SK-MEL-5 (cell line): Measurements from ENCODE around the gene SLC22A23. TPM values are rescaled to one million over a fixed set of nuclear protein-coding genes. Genes with fewer than 3 reads are reported as not detected.
"Not testable (repeated sequence)": the region's sequence is repeated elsewhere in the genome, so short reads cannot be mapped to it uniquely, and the experiment has no call there.

Experiments
- DNase-seq: peaks from one replicate; pipeline ENCODE4 v3.0.0-alpha.2; 2016; ENCODE audit warnings: low read depth, low spot score
- in situ Hi-C: cut with HindIII; loops from 2 replicates; pipeline ENCODE4 v1.10.0; 2016; ENCODE audit warnings: low sequenced_read_pairs, high pct_unique_total_duplicates, low pct_unique_long_range_greater_than_20kb
- total RNA-seq: library from RNA; depleted of rRNA; stranded (reverse); fragments of >200 nt; shearing (Covaris generic); gene quantifications from 2 replicates; pipeline ENCODE4 v1.2.3, GENCODE V29; 2014

SLC22A23 gene
- total RNA-seq, 1 experiment from 2014 or later = 6.2 TPM

DNA sequence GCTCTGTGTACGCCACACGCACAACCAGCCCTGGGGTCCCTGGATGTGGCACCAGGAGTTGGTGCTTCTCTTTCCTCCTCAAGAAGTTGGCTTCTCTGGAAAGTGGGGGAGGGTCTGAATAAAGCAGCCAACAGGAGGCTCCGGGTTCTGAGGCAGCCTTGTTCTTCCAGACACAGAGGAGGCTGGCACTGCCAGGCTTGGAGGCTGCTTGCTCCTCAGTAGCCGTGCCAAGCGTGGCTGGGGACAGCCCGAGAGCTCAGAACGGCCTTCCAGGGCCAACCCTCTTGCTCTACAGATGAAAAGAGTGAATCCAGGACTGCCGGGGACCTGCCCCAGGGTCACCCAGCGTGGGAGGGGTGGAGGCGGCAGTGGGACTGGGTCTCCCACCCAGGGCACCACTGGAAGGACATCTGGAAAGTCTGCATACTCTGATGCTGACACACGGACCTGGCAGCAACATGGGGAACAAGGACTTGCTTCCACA, 70.4 kb downstream of the SLC22A23 start:
- in situ Hi-C loops = no loop called here
- DNase-seq = no peak

GRCh38 chr6:3385660-3386151, 71.1 kb downstream of the SLC22A23 start:
- peak; percentile 81 for DNase-seq
- in situ Hi-C loops = no loop called here

DNA sequence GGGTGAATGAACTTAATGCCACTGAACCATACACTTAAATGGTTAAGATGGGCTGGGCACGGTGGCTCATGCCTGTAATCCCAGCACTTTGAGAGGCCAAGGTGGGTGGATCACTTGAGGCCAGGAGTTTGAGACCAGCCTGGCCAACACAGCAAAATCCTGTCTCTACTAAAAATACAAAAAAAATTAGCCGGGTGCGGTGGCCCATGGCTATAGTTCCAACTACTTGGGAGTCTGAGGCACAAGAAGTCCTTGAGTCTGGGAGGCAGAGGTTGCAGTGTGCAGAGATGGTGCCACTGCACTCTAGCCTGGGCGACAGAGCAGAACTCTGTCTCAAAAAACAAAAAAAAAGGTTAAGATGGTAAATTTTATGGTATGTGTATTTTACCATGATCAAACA, 71.7 kb downstream of the SLC22A23 start:
- DNase-seq, in situ Hi-C loops: not testable (repeated sequence)

GRCh38 chr6:3384241-3385143, 72.4 kb downstream of the SLC22A23 start:
- DNase-seq = no peak
- in situ Hi-C loops = no loop called here

DNA sequence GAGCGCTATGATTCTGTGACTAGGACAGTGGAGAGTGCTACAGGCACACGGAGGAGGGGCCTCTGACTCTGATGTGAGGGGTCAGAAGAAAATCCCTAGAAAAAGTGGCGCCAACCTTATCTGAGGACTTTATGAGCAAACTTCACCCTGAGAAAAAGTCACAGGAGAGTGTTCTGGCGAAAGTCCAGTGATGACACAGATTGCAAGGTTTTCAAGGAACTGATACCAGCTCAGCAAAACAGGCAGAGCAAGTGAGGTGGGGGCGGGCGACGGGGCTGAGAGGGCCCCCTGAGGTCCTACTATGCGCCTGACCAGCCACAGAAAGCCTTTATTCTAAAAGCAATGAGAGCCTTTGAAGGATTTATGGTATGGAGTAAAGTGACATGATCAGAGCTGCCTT, 73.3 kb downstream of the SLC22A23 start:
- in situ Hi-C loops = no loop called here
- no peak for DNase-seq

DNA sequence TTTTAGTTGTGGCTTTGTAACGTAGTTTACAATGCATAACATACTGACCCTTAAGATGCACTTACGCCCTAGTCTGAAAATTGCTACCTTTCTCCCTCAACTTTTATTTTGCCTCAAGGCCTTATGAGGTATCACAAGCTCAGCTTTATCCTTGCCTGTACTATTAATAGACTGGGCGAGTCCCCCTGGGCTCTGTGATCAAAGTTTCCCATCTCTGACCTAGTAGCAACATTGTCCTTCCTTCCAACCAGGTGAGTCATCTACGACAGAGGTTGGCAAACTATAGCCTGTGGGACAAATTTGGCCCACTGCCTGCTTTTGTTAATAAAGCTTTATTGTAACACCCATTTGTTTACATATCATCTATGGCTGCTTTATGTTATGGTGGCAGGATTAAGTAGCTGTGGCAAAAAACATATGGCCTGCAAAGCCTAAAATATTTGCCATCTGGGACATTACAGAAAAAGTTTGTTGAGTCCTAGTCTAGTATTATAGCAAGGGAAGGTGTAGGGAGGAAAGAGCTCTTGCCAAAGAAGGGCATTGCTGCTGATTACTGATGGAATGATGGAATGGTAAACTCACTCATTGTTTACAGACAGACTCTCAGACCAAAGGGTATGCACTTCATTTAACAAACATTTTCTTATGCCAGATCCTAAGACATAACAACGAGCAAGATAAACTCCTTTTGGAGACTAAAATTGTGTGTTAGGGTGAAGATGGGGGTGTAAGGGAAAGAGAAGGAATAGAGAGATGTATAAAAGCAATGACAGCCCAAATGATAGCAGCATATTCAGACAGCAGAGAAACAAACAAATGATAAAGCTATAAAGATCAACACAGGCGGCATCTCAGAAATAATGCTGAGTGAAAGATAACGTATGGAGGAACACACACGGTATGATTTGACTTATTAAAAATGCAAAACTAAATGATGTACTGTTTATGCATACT, 74.2 kb downstream of the SLC22A23 start:
- in situ Hi-C loops = no loop called here
- no peak for DNase-seq

- no peak for DNase-seq
- in situ Hi-C loops = no loop called here
These were observed 75.5 kb downstream of the SLC22A23 start for GRCh38 chr6:3381233-3381921.

- in situ Hi-C loops = no loop called here
These were observed 76.3 kb downstream of the SLC22A23 start for GRCh38 chr6:3380344-3381232.

GRCh38 chr6:3379482-3380060, 77.3 kb downstream of the SLC22A23 start:
- no peak for DNase-seq
- in situ Hi-C loops = no loop called here

More at GRCh38 chr6:3380344-3381232, 76.3 kb downstream of the SLC22A23 start:
- peak; percentile 25 for DNase-seq

DNA sequence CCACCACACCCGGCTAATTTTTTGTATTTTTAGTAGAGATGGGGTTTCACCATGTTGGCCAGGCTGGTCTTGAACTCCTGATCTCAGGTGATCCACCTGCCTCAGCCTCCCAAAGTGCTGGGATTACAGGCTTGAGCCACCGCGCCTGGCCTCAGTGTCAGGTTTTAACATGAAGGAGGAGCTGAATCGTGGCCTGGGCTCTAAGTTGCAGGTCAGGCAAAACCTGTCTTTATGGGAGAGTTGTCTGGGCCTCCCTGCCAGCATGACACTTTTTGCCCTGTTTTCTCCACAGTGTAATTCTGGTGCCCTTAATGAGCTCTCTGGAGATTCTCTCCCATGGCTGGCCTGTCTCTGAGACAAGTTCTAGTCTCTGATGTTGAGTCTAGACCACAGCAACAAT, 78.0 kb downstream of the SLC22A23 start:
- DNase-seq, in situ Hi-C loops: not testable (repeated sequence)

DNA sequence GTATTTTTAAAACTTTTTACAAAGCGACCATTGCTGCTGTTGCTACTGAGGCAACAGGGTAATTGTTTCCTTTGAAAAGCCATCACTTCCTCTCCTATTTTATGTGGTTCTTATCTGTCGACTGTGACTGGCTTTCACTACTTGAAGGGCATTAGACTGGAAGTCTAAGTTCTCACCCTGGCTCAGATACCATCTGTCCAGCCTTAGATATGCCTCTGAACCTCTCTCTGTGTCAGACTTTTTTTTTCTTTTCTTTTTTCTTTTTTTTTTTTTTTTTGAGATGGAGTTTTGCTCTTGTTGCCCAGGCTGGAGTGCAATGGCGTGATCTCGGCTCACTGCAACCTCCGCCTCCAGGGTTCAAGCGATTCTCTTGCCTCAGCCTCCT, 78.5 kb downstream of the SLC22A23 start:
- in situ Hi-C loops = not testable (repeated sequence)

GRCh38 chr6:3377536-3378397, 79.1 kb downstream of the SLC22A23 start:
- in situ Hi-C loops = no loop called here

More for the DNA sequence above, 78.5 kb downstream of the SLC22A23 start:
- not testable (repeated sequence) for DNase-seq

DNA sequence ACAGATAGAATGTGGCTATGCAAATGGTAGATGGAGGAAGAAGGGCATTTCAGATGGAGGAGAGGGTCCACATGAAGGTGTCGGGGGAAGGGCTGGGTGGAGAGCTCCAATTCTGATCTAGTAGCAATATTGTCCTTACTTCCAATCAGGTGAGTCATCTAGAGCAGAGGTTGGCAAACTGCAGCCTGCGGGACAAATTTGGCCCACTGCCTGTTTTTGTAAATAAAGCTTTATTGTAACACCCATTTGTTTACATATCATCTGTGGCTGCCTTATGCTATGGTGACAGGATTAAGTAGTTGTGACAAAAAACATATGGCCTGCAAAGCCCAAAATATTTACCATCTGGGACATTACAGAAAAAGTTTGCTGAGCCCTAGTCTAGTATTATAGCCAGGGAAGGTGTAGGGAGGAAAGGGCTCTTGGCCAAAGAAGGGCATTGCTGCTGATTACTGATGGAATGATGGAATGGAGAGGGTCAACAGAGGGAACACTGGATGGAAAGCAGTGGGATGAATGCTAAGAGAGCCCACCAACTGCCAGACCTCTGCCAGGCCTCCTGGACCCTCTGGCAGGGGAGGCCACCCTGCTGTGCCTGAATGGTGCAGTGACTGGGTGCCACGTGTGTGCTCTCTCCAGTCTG, 79.8 kb downstream of the SLC22A23 start:
- DNase-seq = no peak
- in situ Hi-C loops = no loop called here

More at GRCh38 chr6:3377536-3378397, 79.1 kb downstream of the SLC22A23 start:
- no peak for DNase-seq

GRCh38 chr6:3376064-3376463, 80.8 kb downstream of the SLC22A23 start:
- in situ Hi-C loops = no loop called here
- peak; percentile 69 for DNase-seq
